Mucosa of rectum (tissue), 2 donors: ENCODE measurements around the gene BZW2.

Source experiments
- H3K27ac ChIP-seq, 2 donors: one replicate each; pipeline ENCODE4 v1.7.0; 2013; ENCODE audit warnings: inconsistent platforms in 2 of 2, low read depth in 2 of 2, low read length in 2 of 2
- H3K27me3 ChIP-seq, 2 donors: one replicate each; pipeline ENCODE4 v1.7.0; 2013; ENCODE audit warnings: low read length in 2 of 2; ENCODE audit not compliant: control insufficient read depth in 2 of 2, insufficient read depth in 2 of 2
- H3K36me3 ChIP-seq, 2 donors: one replicate each; pipeline ENCODE4 v1.7.0; 2013; ENCODE audit warnings: low read length in 2 of 2; ENCODE audit not compliant: control insufficient read depth in 2 of 2, insufficient read depth in 2 of 2
- H3K4me1 ChIP-seq, 2 donors: one replicate each; pipeline ENCODE4 v1.7.0; 2013; ENCODE audit warnings: low read length in 2 of 2, mild to moderate bottlenecking in 1 of 2; ENCODE audit not compliant: control insufficient read depth in 2 of 2, insufficient read depth in 2 of 2
- H3K4me3 ChIP-seq, 2 donors: one replicate each; pipeline ENCODE4 v1.7.0; 2013; ENCODE audit warnings: low read length in 2 of 2
- H3K9ac ChIP-seq, 2 donors: one replicate each; pipeline ENCODE4 v1.7.0; 2013; ENCODE audit warnings: low read length in 2 of 2, low read depth in 1 of 2, mild to moderate bottlenecking in 1 of 2
- H3K9me3 ChIP-seq, 2 donors: one replicate each; pipeline ENCODE4 v1.7.0; 2013; ENCODE audit warnings: low read length in 2 of 2; ENCODE audit not compliant: control insufficient read depth in 2 of 2
- donor health status: healthy.
- donor health status: Normal muscosa, but diverticular disease.

Gene BZW2

DNA sequence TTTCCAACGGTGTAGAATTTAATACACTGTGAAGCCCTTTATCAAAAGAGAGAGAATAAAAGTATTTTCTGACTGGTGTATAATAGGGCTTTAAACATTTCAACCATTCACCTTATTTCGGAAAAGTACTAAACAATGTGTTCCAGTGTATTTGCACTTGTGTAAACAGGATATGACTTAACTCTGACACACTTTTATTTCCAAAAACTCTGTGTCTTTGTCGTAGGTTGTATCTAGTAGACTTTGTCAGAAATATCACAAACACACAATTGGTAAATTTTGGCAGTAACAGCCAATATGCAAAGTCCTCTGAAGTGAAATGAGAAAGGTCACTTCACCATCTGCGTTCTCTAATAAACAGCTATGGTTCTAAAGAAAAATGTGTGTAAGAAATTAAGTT is 97.3 kb downstream of the BZW2 start:
- no peak overlapping the region for H3K27ac ChIP-seq
- H3K9ac ChIP-seq = no peak overlapping the region
- no peaks in the 10 kb centered on the region for H3K9me3 ChIP-seq
- no peak overlapping the region for H3K4me3 ChIP-seq
- H3K27me3 ChIP-seq = no peaks in the 10 kb centered on the region
- peaks cover 0 to 3% of the 10 kb centered on the region in 2 donors for H3K4me1 ChIP-seq
- H3K36me3 ChIP-seq = no peaks in the 10 kb centered on the region

DNA sequence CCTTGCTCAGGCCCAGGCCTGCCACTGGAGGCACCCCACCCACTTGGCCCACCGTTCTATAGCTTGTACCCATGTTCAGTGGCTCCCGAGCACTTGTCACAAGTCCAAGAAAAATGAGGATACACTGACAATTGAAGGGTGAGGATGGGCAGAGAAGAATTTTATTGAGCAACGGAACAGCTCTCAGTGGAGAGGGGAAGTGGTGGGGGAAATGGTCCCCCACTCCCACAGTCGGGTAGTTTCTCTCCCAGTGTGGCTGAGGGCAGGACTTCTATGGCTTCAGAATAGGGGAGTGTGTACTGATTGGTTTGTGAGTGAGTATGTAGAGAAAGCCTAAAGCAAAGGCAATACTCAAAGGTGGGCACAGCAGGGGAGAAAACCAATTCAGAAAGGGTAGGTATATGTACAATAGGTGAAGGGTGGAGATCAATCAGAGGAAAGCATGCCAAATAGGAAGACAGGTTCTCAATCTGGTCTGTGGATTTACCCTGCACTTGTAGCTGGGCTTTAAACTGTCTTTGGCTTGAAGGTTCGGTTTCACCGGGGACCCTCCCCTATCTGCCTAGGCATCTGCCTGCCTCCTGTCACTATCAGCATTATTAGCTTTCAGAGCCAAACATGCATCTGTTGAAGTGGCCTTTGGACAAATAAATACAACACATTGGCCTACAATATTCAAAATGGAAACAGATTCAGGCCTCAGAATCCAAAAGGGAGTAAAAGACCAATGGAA is 98.7 kb downstream of the BZW2 start:
- Histone ChIP-seq H3K27me3 (no peaks in the 10 kb centered on the region), H3K9me3 (no peaks in the 10 kb centered on the region), H3K36me3 (no peaks in the 10 kb centered on the region), H3K4me1 (peaks cover 0 to 3% of the 10 kb centered on the region in 2 donors), H3K27ac (no peak overlapping the region), H3K9ac (no peak overlapping the region), H3K4me3 (no peak overlapping the region)

DNA sequence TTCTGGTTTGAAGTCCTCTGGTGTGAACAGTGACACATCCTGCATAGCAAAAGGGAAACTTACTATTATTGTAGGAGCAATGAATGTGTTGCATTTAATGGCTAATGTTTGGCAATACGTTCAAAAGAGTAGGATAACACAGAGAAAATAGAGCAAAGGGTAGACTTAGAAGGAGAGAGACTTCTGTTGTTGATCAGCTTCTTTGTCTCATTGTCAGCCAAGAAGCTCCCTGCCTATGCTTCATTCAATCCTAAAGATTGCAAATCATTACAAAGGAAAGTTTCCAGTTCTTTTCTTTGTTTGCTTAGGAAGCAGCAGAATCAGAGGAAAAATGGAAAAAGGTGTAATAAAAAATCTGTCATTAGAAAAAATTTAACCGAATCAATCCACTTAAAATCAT is 99.7 kb downstream of the BZW2 start:
- Histone ChIP-seq H3K9me3 (no peaks in the 10 kb centered on the region), H3K9ac (no peak overlapping the region), H3K36me3 (no peaks in the 10 kb centered on the region), H3K27me3 (no peaks in the 10 kb centered on the region), H3K27ac (no peak overlapping the region), H3K4me3 (no peak overlapping the region), H3K4me1 (no peaks in the 10 kb centered on the region)

DNA sequence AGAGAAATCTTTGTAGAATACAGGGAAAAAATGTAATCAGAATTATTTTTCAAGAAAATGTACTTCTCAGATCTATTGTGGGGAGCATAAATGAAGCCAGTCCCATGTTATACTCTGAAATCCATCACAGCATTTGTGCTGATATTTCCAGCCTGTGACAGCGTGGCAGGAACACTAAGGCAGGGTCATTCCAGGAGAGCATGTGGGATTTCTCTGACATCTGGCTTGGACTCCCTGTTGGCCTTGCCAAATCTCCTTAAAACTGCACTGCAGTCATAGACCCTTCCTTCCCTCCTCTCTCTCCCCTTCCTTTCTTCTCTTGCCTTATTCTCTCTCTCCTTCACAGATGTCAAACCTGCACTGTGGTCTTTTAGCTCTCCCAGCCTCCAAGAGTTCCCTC is 101.1 kb downstream of the BZW2 start:
- no peak overlapping the region for H3K9ac ChIP-seq
- no peaks in the 10 kb centered on the region for H3K36me3 ChIP-seq
- no peaks in the 10 kb centered on the region for H3K4me1 ChIP-seq
- H3K9me3 ChIP-seq = no peaks in the 10 kb centered on the region
- no peaks in the 10 kb centered on the region for H3K27me3 ChIP-seq
- H3K4me3 ChIP-seq = no peak overlapping the region
- no peak overlapping the region for H3K27ac ChIP-seq

- no peaks in the 10 kb centered on the region for H3K9me3 ChIP-seq
- peaks cover 2 to 9% of the 10 kb centered on the region in 2 donors for H3K4me1 ChIP-seq
- H3K36me3 ChIP-seq = no peaks in the 10 kb centered on the region
- no peaks in the 10 kb centered on the region for H3K27me3 ChIP-seq
- H3K4me3 ChIP-seq = peak within 1 kb of the TSS; percentile 91 to 92
- peak within 1 kb of the TSS; percentile 65 to 89 for H3K9ac ChIP-seq
- H3K27ac ChIP-seq = peak within 1 kb of the TSS; percentile 76 to 86
Observed at GRCh38 chr7:16753102-16753931, 107.3 kb downstream of the BZW2 start, which contains the start of gene TSPAN13. Gene TSPAN13 (plus strand): TSS chr7:16753755. CDS start chr7:16753968, 213 bp downstream.

GRCh38 chr7:16753932-16754855 is 108.2 kb downstream of the BZW2 start:
- Histone ChIP-seq H3K9me3 (no peaks in the 10 kb centered on the region), H3K4me3 (peak overlapping the region; percentile 91 to 92), H3K36me3 (no peaks in the 10 kb centered on the region), H3K27ac (peak overlapping the region; percentile 76 to 86), H3K4me1 (peaks cover 2 to 9% of the 10 kb centered on the region in 2 donors), H3K9ac (peak overlapping the region; percentile 65 to 89), H3K27me3 (no peaks in the 10 kb centered on the region)

DNA sequence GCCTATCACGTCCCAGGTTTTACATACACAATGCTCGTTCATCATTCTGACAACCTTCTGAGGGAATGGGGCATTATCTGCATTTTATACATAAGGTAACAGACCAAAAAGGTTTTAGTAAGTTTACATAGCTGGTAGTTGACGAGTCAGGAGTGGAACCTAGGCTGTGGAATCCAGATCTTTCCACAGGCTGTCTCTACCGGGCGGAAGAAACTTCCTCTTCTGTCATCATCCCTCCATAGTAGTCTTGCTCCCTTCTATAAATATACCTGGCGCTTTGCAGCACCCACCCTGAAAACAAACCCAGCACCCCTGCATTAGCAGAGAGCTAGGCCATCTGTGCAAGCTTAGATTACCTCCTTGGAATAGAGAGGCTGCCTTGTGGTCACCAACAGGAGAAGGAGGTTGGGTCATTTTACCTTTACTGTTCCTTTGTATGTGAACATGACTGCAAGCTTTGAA is 108.9 kb downstream of the BZW2 start:
- peak overlapping the region; percentile 76 to 86 for H3K27ac ChIP-seq
- H3K4me1 ChIP-seq = peaks cover 2 to 9% of the 10 kb centered on the region in 2 donors
- H3K9me3 ChIP-seq = no peaks in the 10 kb centered on the region
- H3K27me3 ChIP-seq = no peaks in the 10 kb centered on the region
- H3K9ac ChIP-seq = peak overlapping the region; percentile 54 to 89
- peak overlapping the region; percentile 91 to 92 for H3K4me3 ChIP-seq
- H3K36me3 ChIP-seq = no peaks in the 10 kb centered on the region

GRCh38 chr7:16755397-16755796 is 109.4 kb downstream of the BZW2 start:
- Histone ChIP-seq H3K9me3 (no peaks in the 10 kb centered on the region), H3K9ac (peak overlapping the region; percentile 54 to 89), H3K27ac (peak overlapping the region; percentile 76 to 86), H3K36me3 (no peaks in the 10 kb centered on the region), H3K27me3 (no peaks in the 10 kb centered on the region), H3K4me3 (peak overlapping the region; percentile 91 to 92), H3K4me1 (peaks cover 3 to 9% of the 10 kb centered on the region in 2 donors)
